Left forelimb (tissue), 1 donor: ENCODE results near the gene STRN3.
"Not testable (repeated sequence)": the region's sequence is repeated elsewhere in the genome, so short reads cannot be mapped to it uniquely, and the experiment has no call there.

Source experiments
- DNase-seq: peaks from one replicate; pipeline ENCODE4 v3.0.0-alpha.2; 2018; ENCODE audit warnings: low spot score

The STRN3 gene

GRCh38 chr14:30907659-30908057, 118.5 kb downstream of the STRN3 start:
- no peak for DNase-seq

DNA sequence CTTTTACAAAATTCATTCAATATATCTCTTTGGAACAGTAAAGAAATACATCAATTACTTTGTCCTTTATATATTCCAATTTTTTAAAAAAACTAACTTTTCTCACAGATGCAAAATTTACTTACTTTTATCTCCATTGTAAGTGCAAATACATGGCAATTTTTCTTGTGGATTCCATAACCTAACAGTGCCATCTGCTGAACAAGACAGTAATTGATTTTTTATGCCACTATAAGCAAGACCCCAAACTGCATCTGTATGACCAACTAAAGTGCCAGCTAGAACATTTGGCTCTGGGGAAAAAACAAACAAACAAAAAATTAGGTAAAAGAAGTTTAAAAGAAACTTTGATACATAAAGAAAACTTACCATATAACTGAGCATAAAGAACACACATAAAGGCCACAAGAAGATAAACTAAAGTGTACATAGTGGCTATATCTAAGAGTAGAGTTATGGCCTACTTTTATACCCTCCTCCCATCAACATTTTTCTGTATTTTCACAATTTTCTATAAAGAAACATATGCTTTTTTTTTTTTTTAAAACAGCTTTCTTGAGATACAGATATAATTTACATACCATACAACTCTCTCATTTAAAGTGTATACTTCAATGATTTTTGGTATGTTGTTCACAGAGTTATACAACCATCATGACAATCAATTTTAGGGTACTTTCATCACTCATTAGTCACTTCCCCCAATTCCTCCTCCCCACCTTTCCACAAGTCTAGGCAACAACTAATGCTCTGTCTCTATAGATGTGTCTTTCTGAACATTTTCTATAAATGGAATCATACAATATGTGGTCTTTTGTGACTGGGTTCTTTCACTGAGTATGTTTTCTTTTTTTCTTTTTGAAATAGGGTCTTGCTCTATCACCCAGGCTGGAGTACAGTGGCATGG, 119.2 kb downstream of the STRN3 start:
- DNase-seq: no peak

DNA sequence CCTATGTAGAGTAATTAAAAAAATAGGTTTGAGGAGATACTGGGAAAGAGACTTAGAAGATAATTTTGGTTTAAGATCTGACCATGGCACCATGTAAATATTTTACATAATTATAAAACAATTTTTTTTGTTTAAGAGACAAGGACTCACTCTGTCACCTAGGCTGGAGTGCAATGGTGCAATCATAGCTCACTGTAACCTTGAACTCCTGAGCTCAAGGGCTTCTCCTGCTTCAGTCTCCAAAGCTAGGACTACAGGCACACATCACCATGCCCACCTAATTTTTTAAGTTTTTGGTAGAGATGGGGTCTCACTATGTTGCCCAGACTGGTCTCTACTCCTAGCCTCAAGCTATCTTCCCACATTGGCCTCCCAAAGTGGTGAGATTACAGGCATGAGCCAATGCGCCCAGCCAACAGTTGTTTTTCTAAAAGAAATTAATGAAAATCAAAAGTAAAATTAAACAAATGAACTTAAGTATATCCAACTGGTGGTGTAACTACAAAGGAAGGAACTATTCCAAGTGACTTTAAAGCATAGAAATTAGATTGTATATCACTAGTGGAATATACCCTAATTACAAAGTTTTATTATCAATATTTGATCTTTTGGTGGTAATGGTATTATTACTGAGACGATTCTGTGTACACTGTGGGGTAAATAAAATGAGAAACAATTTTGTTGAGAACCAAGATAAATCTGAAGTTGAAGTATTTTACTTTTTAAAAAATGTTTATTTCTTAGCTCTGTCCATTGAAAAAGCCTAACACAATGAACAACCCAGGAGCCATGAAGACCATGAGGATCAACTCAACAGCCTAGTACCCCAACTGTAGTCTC, 122.7 kb downstream of the STRN3 start:
- no peak for DNase-seq

DNA sequence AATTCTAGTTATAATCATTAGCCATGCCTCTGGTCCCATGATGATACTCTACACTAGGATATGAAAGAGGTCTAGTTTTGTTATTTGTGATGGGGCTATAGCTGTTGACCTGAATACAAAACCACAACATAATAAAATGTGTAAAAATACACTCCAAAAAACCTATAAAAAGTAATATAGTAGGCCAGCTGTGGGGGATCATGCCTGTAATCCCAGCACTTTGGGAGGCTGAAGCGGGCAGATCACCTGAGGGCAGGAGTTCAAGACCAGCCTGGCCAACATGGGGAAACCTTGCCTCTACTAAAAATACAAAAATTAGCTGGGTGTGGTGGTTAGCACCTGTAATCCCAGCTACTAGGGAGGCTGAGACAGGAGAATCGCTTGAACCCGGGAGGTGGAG, 129.1 kb downstream of the STRN3 start:
- not testable (repeated sequence) for DNase-seq

- DNase-seq: no peak
Observed at GRCh38 chr14:30896435-30896834, 129.7 kb downstream of the STRN3 start.

DNA sequence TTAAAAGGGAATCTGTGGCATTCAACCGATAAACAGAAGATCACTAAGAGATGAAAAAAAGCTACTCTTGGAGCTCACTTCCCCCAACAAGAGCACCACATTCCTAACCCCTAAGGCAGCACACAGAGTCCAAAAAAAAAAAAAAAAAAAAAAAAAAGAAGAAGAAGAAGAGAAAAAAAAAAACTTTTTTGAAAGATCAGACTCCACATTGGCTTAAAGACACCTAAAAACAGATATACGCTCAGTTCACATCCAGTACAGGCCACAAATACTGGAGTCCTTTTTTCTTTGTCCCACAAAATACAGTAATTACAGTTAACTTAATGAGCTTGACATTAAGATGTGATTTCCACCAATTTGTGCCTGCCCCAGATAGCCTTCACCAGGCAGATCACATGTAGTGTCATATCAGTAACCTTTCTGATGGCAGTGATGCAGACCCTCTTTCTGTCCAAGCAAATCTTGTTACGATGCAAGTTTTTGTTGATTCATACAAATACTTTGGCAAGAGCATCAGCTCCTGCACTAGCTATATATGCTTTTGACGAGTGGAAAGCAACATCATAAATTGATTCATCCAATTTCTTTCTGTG, 131.2 kb downstream of the STRN3 start:
- DNase-seq: no peak

DNA sequence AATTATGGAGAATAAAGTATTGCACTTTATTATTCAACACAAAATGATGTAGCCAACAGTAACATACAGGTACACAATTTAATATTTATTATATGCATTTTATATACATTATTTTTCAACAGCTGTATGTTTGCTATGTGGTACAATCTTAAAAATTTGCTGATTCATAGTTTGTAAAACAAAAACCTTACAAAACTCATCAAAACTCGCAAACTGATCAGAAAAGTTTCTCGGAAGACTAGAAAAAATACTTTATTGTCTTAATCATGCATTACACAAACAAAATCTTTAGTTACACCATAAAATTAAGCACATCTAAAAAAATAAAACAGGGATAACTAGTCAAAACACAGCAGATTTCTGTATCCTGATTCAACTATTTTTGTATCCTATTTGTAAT, 132.4 kb downstream of the STRN3 start:
- DNase-seq: no peak

GRCh38 chr14:30889244-30889594, 137.0 kb downstream of the STRN3 start:
- DNase-seq: no peak

GRCh38 chr14:30888480-30889243, 137.5 kb downstream of the STRN3 start:
- DNase-seq: no peak

- no peak for DNase-seq
Observed at GRCh38 chr14:30885840-30886740, 140.1 kb downstream of the STRN3 start.

- no peak for DNase-seq
Observed at GRCh38 chr14:30884901-30885300, 141.3 kb downstream of the STRN3 start.

GRCh38 chr14:30883508-30884294, 142.5 kb downstream of the STRN3 start:
- no peak for DNase-seq

DNA sequence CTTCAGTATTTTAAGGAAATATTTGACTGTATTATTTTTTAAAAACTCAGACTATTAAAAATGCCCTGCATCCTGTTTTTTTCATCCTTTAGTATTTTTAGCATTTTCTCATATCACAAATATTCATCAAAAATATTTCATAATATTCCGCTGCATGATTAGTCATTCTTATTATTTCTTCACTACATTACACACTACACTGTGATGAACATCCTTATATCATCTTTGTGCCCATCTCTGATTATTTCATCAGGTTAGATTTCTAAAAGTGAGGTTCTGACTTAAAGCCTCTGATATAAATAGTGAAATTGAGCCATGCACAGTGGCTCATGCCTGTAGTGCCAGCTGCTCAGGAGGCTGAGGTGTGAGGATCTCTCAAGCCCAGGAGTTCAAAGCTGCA, 143.7 kb downstream of the STRN3 start:
- DNase-seq: no peak

DNA sequence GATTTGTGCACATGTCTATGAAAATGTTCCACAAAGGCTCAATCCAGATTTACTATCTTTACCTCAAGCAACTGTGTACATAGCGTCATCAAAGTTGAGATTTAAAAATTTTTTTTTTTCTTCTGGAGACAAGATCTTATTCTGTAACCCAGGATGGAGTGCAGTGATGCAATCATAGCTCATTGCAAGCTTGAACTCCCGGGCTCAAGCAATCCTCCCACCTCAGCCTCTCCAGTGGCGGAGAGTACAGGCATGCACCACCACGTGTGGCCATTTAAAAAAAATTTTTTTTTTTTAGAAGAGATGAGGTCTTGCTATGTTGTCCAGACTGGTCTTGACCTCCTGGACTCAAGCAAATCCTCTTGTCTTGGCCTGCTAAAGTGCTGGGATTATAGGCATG, 149.5 kb downstream of the STRN3 start:
- no peak for DNase-seq

- DNase-seq: no peak
Observed at GRCh38 chr14:30875788-30876053, 150.5 kb downstream of the STRN3 start.

GRCh38 chr14:30874999-30875787, 151.0 kb downstream of the STRN3 start:
- DNase-seq: no peak

DNA sequence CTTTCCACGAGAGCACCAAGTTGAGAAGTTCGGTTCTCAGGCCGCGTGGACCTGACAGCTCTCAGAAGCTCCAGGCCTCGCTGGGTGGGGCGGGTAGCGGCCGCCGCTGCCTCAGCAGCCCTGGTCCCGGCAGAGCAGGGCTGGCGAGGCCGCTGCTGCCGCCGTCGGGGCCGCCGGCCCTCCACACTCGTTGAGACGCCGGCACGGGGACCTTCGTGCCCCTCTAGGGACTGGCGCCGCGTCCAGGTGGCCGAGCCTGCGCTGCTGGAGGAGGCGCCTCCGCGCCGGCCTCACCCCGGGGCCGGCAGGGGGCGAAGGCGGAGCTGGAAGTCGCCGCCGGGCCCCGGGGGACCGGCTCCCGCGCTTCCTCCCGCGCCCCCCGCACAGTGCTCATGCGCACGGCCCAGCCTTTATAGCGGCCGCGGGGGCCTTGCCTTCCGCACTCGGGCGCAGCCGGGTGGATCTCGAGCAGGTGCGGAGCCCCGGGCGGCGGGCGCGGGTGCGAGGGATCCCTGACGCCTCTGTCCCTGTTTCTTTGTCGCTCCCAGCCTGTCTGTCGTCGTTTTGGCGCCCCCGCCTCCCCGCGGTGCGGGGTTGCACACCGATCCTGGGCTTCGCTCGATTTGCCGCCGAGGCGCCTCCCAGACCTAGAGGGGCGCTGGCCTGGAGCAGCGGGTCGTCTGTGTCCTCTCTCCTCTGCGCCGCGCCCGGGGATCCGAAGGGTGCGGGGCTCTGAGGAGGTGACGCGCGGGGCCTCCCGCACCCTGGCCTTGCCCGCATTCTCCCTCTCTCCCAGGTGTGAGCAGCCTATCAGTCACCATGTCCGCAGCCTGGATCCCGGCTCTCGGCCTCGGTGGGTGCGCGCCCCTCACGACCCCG, 151.8 kb downstream of the STRN3 start, which contains the start of gene COCH:
Gene COCH (plus strand): TSS at position 440 of the 879 bp plus-strand sequence. CDS start 380 bp downstream, at position 820.
- DNase-seq: peak; percentile 70
